AG09319 (cell line): ENCODE data around the gene GEMIN7.

Experiments used
- DNase-seq: peaks from one replicate; pipeline ENCODE4 v3.0.0-alpha.2; 2010; ENCODE audit warnings: low read depth; ENCODE audit errors: extremely low read depth
- TF ChIP-seq, protein P1 (sequence below): IDR thresholded peaks from 2 replicates; pipeline ENCODE4 v1.5.1; 2011; ENCODE audit warnings: low read depth, mild to moderate bottlenecking, inconsistent platforms, low read length, moderate library complexity

Gene GEMIN7

DNA sequence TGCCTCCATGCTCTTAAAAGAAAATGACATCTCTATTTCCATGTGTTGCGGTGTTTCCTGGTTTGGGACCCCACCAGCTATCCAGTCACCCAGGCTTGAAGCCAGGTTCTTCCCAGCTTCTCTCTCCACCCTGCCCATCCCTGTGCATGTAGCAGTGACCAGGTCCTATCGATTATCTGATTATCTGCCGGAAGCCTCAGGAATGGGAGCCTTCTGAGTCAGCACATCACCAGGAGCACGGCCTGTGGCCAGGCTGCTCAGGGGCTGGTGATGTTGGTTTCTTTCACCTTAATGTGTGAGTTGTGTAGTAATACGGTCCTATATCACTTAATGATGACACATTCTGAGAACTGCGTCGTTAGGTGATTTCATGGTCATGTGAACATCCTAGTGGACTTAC is 47.6 kb downstream of the GEMIN7 start:
- no peak for DNase-seq
- TF ChIP-seq, protein P1, sequence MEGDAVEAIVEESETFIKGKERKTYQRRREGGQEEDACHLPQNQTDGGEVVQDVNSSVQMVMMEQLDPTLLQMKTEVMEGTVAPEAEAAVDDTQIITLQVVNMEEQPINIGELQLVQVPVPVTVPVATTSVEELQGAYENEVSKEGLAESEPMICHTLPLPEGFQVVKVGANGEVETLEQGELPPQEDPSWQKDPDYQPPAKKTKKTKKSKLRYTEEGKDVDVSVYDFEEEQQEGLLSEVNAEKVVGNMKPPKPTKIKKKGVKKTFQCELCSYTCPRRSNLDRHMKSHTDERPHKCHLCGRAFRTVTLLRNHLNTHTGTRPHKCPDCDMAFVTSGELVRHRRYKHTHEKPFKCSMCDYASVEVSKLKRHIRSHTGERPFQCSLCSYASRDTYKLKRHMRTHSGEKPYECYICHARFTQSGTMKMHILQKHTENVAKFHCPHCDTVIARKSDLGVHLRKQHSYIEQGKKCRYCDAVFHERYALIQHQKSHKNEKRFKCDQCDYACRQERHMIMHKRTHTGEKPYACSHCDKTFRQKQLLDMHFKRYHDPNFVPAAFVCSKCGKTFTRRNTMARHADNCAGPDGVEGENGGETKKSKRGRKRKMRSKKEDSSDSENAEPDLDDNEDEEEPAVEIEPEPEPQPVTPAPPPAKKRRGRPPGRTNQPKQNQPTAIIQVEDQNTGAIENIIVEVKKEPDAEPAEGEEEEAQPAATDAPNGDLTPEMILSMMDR: no peak

DNA sequence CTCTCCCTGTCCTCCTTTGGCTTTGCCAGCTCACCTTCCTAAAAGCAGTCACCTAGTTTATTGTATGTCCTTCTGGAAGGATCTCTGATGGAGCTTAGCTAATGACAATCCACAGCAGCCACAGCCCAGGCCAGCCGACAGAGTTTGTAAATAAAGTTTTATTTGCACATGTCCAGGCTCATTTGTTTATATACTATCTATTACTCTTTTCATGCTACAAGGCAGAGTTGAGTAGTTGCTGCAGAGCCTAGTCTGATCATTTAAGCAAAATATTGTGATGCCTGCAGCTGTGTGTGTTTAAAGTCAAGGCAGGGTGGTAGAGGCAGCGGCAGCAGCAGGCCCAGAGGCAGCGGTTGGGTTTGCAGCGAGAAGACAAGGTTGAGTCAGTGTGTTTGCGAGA is 49.1 kb downstream of the GEMIN7 start:
- TF ChIP-seq, protein P1: no peak
- no peak for DNase-seq

DNA sequence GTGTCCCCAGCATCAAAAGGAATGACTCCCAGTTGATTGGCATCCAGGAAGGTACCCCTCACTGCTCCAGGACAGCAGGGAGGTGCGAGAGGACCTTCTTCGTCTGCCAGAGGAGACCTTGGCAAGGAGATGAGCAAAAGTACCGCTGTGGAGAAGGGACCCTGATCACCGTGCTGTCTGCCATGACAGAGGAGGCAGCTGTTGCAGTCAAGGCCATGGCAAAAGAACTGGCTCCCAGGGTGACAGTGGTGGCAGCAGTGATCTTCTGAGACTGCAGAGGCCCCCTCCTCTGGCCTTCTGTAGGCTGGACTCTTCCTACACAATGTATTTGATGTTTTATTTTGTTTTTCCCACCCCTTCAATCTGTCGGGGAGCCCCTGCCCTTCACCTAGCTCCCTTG is 49.7 kb downstream of the GEMIN7 start:
- TF ChIP-seq, protein P1: no peak
- DNase-seq: no peak

GRCh38 chr19:45130236-45130635 is 51.2 kb downstream of the GEMIN7 start:
- TF ChIP-seq, protein P1: no peak

DNA sequence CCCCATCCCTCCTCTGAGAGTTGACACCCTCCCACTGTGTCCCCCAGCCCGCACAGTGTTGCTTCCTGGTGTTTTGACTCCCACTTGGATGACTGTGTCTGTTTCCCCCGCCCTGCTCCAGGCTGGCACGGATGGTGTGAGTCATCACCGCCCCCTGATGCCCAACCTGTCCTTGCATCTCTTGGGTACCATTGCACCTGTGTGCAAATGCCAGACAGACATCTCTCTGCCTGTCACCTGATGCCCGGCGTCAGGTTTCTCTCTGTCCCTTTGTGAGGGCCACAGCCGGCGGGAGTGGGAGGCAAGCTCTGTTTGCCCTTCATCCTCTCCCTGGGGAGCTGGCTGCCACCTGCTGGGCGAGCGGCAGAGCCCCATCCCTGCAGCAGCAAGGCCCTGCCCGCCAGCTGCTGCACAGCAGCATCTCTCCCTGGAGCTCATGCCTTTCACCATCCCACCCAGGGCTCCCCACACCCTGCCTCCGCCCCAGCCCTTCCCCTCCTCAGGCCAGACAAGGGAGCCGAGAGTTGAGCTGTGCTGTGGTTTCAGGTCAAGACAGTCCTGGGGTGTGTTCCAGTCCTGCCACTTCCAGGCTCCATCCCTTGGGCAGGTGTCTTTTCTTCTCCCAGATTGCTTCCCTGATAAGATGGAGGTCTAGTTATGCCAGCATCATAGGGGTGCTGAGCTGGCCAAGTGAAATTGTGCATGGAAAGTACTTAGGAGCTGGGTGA is 52.0 kb downstream of the GEMIN7 start:
- no peak for DNase-seq
- TF ChIP-seq, protein P1: no peak; the same call in 1 of the 2 replicates

More at GRCh38 chr19:45130236-45130635, 51.2 kb downstream of the GEMIN7 start:
- no peak for DNase-seq

GRCh38 chr19:45133661-45134060 is 54.6 kb downstream of the GEMIN7 start:
- DNase-seq: no peak
- TF ChIP-seq, protein P1: no peak

DNA sequence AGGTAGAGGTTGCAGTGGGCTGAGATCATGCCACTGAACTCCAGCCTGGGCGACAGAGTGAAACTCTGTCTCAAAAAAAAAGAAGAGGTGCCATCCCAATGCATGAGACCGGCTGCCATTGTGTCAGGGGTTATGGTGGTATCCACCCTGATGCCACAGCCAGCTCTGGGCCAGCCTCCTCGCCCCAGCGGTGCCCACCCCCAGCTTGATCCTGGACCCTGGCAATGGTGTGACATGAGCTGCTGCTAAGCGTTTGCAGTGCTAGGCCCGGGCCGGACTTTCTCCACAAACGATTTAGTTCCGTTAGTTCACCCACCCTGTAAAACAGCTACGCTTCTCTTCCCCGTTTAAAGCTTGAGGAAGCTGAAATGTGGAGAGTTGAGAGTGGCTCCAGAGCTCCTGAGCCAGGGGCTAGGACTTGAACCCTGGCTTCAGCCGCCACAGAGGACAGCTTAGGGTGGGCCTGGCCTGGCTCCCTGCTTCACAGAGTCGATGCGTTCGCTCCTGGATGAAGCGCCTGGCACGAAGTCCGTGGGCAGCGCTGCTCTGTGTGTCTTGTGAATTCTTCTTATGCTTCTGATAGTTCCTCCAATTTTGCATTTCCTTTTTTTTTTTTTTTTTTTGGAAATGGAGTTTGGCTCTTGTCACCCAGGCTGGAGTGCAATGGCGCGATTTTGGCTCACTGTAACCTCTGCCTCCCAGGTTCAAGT is 56.3 kb downstream of the GEMIN7 start:
- TF ChIP-seq, protein P1: no peak
- no peak for DNase-seq
